ENCODE measurements around the gene TPH2. TPM values are rescaled to one million over a fixed set of nuclear protein-coding genes. Genes with fewer than 3 reads are reported as not detected.

TPH2 gene
- total RNA-seq, 1 donor from 2014 or later, result under 0.01 TPM

Other genes starting within 250 kb of the TPH2 start
- gene RAB21, start 184.0 kb upstream of the TPH2 start, total RNA-seq, result 14.3 TPM
- 25.7 TPM for gene TBC1D15, start 99.1 kb upstream of the TPH2 start, total RNA-seq

Data from frontal cortex (tissue), 1 donor.